ENCODE measurements around the gene DLK1.

The DLK1 gene

GRCh38 chr14:100692859-100693558 lies 33.7 kb upstream of the DLK1 start:
- no peak for DNase-seq

- no peak for DNase-seq
Observed at GRCh38 chr14:100693877-100694578, 32.7 kb upstream of the DLK1 start.

- no peak for DNase-seq
Observed at GRCh38 chr14:100694579-100695422, 31.9 kb upstream of the DLK1 start.

GRCh38 chr14:100695423-100695738 lies 31.3 kb upstream of the DLK1 start:
- DNase-seq: peak; percentile 45

- no peak for DNase-seq
Observed at GRCh38 chr14:100696008-100696407, 30.7 kb upstream of the DLK1 start.

- DNase-seq: no peak
Observed at GRCh38 chr14:100696590-100696989, 30.1 kb upstream of the DLK1 start.

- DNase-seq: no peak
Observed at GRCh38 chr14:100698066-100698465, 28.6 kb upstream of the DLK1 start.

GRCh38 chr14:100698666-100699448 lies 27.8 kb upstream of the DLK1 start:
- DNase-seq: no peak

GRCh38 chr14:100701314-100701713 lies 25.4 kb upstream of the DLK1 start:
- no peak for DNase-seq

- DNase-seq: no peak
Observed at GRCh38 chr14:100702590-100702989, 24.1 kb upstream of the DLK1 start.

- DNase-seq: no peak
Observed at GRCh38 chr14:100703386-100704220, 23.1 kb upstream of the DLK1 start.

- DNase-seq: no peak
Observed at GRCh38 chr14:100706200-100706599, 20.5 kb upstream of the DLK1 start.

- no peak for DNase-seq
Observed at GRCh38 chr14:100706860-100707259, 19.8 kb upstream of the DLK1 start.

- DNase-seq: peak; percentile 57
Observed at GRCh38 chr14:100708425-100709288, 18.0 kb upstream of the DLK1 start.

GRCh38 chr14:100709289-100710284 lies 17.1 kb upstream of the DLK1 start:
- peak; percentile 76 for DNase-seq

- DNase-seq: no peak
Observed at GRCh38 chr14:100710391-100710790, 16.3 kb upstream of the DLK1 start.

- no peak for DNase-seq
Observed at GRCh38 chr14:100710826-100711462, 15.7 kb upstream of the DLK1 start.

GRCh38 chr14:100711493-100711892 lies 15.2 kb upstream of the DLK1 start:
- DNase-seq: no peak

- DNase-seq: no peak
Observed at GRCh38 chr14:100712490-100712889, 14.2 kb upstream of the DLK1 start.

All from right kidney (tissue), 1 donor.